Hematopoietic multipotent progenitor cell treated with erythropoietin and hydrocortisone succinate and interleukin-3 and kit ligand, for 17 days (in vitro differentiated cells): ENCODE results near the gene BIRC7.

Experiments
- DNase-seq: peaks from one replicate; pipeline ENCODE4 v3.0.0-alpha.2; 2015; ENCODE audit warnings: low spot score

The BIRC7 gene

DNA sequence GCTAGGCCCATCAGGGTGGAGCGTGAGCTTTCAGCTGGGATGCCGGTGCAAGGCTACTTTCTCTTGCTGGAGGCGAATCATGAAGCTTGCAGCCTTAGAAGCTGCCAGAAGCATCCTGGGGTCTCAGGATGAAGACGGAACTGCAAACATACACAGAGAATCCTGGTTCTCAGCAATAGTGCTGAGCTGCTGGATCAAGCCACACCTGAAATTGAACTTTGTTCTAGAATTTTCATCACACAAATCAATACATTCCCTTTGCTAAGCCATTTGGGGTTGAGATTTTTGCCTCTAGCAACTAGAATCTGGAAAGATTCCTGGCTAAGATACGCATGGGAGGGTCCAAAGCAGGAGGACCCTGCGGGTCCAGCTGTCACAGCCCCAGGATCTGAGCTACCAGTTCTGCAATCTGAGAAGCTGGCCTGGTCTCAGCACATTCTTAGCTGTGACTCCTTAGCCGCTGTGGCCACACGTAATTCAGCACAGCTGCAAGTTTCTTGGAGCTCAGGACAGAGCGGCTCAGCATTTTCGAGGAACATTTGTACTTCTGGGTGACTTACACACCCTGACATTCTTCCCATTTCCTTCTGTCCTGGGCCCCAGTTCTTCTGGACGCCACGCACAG is 30.3 kb downstream of the BIRC7 start:
- no peak for DNase-seq

DNA sequence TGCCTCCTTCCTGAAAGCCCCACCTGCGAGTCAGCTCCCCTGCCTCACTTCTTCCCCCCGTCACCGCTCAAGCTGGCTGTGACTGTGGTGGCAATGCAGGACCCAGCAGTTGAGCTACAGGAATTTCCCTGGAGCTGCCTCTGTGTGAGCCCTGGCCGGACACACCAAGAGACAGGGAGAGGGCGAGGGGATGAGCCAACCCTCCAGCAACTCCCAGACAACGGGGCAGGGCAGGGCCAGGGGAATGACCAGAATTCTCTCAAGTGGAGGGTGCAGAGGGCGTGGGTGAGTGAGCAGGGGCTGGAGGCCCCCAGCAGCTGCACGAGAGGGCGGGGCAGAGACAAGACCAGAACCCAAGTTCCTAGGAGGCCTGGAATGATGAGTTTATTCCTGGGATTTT is 32.0 kb downstream of the BIRC7 start:
- no peak for DNase-seq

DNA sequence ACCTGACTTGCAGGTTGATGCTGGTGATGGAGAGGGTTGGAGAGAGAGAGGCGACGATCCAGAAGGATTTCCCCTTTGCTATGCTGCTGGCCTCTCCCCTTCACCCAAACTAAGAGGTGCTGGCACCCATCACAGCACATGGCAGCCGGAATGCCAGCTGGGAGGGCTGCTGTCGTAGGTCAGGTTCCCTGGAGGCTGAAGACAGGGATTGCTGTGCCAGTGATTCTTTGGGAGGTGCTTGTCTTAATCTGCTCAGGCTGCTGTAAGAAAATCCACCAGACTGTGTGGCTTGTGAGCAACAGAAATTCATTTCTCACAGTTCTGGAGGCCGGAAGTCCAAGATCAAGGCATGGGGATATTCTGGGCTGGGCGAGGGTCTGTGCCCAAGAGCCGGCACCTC is 32.6 kb downstream of the BIRC7 start:
- DNase-seq = no peak

DNA sequence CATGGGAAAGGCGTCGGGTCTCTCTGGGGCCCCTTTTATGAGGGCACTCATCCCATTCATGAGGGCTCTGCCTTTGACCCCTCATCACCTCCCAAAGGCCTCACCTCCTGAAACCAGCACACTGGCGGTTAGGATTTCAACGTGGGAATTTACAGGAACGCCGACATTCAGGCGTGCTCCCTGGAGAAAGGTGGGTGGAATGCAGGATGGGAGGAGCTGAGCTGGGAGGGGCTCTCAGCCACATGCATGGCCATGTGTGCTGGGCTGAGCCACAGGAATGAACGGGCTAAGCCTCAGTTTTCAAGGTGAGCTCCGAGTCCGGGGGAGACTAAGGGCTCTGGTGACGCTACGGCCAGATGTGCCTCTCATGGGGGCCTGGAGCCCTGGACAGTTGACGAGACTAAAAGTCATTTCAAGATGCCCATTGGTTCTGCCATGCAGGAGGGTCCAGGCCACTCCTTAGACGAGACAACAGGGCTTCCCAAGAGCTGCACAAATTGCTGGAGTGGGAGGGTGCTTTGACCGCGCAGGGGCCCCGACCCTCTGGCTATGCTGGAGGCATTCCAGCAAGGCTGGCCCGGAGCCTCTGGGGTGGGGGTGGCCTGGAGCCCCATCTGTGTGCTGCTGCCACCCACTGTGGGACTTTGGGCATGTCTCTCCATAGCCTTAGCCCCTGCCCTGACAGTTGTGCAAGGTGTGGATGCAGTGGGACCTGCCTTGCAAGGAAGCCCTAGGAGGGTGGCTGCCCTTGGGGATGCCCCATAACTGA is 33.1 kb downstream of the BIRC7 start:
- no peak for DNase-seq

DNA sequence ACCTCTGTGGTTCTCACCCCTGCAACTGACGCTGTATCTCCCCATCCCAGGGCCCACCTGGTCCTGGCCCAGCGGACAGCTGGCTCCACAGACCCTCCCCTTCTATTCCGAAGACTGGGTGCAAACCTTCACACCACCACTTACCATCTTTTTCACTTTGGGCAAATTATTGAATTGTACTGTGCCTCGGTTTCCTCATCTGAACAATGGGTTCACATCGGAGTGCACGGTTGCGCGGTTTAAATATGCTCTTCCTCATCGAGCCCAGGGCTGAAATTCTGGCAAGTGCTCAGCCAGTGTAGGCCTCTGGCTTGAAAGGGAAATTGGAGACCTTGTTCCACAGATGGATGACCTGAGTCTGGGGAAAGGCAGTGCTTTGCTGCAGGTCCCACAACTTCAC is 34.0 kb downstream of the BIRC7 start:
- DNase-seq = no peak

DNA sequence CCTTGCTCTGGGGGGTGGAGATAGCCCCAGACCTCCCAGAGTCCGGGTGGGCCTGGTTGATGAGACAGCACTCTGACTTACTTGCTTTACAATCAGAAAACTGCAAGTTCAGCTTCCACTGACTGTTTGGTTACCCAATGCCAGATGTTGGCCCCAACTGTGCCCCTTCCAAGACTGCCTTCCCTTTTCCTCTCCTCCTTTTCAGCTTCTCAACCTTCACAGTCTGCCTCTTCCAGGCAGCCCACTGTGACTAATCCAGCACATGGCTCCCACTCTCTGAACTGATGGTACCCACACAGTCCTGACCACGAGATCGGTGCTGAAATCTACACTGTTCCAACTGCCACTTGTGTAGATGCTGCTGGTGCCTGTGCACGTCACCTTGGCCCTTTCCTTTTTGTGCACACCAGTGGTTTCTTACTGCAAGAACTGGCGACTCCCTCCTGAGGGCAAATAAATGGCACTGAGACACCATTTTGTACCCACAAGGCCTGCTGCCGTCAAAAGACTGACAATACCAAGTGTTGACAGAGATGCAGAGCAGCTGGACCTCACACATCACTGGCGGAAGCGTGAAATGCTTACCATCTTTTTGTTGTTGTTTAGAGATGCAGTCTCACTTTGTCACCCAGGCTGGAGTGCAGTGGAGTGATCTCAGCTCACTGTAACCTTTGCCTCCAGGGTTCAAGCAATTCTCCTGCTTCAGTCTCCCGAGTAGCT is 35.1 kb downstream of the BIRC7 start:
- DNase-seq = no peak

DNA sequence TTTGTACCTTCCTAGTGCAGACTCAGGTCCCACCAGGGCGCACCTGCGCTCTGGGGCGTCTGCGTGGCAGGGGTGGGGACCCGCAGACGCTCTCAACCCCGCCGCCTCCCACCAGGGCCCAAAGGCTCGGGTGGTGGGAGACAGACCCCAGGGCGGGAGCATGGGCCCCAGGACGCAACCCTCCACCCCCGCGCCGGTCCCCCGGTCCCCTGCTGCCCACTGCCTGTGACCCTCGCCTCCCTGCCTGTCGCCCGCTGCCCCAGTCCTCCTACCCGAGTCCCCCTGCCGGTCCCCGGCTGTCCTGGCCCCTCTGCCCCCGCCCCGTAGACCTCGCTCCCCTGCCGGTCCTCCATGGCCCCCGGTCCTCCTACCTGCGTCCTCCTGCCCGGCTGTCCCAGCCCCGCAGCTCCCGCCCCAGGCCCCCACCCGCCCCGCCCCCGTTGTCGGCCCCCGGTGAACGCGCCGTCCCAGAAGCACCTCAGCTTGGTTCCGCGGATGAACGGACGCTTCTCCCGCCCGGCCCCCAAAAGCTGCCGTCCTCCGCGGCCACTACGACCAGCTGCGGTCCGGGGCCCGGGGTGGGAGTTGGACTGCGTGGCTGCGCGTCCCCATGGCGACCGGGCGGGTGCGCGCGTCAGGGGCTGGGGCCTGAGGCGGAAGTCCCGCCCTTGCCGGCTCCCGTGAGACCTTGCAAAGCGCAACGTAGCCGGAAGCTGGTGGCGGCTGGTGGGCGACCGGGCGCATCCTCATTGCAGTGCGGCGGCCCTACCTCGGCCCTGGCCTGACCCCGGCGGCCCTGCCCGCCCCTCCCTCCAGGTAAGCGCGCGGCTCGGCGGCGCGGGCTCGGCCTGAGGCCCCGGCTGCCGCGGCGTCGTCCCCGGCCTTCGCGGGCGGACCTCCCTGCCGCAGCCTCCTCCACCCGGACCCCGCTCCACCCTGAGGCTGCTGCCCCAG is 36.7 kb downstream of the BIRC7 start, which contains the start of gene ARFGAP1:
ARFGAP1 (plus strand) TSS at position 709 of the 954 bp plus-strand sequence. CDS start 2,768 bp downstream, outside the sequence.
- DNase-seq = peak; percentile 74

DNA sequence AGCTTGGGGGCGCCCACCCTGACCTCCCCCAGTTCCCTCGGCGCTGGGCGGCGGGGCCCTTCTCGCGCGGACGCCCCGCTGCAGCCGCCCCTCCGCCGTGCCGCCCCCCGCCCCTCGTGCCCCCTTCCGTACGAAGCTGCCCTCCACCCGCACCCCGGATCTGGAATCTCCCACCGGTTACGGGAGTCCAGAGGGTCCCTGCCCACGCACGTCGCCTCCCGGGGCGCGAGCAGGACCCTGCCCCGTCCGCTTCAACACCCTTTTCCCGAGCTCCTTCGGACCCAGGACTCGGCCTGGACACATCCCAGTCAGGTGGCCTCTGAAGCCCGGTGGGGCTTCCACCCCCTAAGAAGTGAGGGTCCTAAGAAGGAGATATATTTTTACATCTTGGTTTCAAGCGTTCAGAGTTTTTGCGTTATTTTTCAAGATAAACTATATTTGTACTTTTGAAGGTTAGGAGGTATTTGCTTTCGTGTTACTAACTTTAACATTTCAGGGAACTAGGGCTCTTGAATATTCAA is 37.4 kb downstream of the BIRC7 start:
- DNase-seq = no peak

DNA sequence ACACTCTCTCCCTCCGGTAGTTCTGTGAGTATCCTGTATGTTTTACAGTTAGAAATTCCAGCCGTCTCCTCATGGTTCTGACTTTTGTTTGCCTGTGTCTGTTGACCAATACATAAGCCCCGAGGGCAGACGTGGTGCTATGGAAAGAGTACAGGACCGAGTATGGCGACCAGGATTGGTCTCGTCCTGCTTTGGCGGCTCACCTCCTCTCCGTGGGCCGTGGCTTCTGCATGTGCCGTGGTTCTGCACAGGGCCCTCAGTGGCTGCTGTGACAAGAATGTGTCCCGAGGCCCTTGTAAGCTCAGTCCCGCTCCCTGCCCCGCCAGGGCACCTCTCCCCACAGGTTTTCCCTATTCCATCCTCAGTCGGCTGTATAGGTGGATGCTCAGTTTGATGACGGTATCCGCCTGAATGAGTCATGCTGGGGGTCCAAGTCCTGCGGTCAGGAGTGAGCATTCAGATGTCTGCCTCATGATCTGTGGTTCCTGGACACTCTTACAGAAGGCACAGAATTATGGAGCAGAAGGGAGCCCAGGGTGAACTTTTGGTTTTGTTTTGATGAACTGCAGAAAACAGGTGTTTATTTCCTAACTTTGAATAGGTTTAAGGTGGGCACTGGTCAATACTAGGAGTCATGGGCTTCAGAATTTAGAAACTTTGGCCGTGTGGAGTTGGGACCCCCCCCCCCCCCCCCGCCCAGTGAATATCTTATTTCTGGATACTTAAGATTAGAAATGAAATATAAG is 38.1 kb downstream of the BIRC7 start:
- no peak for DNase-seq

DNA sequence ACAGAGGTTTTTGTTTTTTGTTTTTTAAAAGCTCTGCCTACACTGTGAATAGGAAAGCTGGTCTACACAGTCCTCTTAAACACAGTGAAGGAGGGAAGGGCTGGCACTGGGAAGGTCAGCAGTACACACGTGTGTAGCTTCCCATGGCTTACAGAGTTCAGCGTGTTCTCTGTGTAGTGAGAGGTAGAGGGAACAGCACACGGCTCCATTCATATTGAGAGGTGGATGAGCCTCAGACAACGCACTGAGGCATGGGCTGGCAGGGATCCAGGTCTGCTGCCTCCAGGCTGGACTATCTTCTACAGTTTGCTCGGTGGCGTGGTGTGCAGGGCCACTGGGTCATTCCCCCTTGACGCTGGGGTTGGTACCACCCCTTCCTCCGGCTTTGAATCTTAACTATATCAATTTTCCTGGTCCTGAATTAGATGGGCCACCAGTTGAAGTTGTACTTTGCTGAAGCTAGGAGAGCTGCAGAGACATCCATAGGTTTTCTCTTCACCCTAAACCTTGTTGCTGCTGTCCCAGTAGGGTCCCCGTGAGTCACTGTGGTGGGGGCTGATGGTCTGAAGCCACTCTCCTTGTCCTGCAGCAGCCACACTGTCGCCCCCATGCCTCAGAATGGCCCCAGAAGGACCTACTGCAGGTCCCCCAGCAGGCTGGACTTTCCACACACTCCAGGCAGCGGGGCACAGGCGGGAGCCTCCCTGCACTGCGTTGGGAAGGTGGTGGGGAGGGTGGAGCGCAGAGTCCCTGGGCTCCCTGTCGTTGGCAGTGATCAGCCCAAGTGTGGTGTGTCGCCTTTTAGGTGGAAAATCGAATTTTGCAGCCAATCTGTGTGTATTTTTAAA is 38.9 kb downstream of the BIRC7 start:
- no peak for DNase-seq

DNA sequence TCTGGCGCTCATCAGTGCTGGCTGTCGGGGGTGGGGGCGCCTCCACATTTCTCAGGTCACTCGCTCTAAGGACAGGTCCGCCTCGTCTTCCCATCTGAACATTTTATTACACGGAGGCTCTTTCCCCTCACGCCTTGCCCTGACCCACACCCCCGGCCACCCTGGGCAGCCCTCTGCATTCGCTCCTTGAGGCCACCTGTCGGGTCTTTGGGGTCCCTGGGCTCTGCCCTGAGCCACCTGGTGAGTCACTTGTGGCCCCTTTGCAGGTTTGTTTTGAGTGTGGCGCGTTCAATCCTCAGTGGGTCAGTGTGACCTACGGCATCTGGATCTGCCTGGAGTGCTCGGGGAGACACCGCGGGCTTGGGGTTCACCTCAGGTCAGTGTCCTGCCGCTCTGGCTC is 40.1 kb downstream of the BIRC7 start:
- DNase-seq = no peak

DNA sequence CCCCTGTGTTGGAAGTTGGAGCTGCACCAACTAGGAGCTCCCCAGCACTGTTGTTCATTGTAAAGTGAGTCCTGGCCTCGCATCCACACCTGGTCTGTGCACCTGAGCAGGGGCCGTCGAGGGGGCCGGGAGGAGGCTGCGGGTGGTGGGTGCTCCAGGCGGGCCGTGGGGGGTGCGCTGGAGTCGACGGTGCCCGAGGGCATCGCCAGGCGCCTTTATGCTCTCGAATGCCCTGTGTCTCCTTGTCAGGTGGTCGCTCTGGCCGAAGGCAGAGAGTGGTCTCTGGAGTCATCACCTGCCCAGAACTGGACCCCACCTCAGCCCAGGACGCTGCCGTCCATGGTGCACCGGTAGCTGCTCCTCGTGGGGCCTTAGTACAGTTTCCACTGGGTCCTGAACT is 41.3 kb downstream of the BIRC7 start:
- DNase-seq = no peak

DNA sequence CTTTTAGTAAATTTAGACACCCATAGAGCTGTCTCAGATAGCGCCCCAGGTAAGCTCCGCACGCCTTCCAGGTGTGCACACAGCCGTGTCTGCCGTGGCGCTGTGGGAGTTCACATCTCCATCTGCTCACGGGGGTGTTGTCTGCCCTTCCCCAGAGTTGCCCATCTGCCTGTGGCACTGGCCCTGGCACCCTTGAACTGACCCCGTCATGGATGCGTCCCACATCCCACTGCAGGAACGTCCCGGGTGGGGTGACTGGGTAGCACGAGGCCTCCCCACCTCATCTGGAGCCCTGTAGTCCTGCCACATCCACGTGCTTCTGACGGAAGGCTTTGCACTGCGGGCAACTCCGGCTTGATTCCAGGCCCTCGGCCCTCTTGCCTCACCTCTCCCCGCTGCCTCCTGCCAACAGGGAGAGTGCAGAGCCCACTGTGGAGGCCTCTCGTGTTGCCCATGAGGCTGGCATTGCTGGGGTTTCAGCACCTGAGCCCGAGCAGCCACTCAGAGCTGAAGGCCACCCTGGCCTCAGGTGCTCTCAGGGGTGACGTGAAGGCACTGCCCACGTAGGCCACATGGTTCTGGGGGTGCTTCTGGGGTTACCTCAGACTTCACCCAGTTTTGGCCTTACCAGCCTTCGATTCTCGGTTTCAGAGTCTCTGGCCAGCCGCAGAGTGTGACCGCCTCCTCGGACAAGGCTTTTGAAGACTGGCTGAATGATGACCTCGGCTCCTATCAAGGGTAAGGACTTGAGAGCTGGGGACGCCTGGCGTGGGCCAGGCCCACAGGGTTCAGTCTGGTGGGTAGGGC is 42.0 kb downstream of the BIRC7 start:
- no peak for DNase-seq

DNA sequence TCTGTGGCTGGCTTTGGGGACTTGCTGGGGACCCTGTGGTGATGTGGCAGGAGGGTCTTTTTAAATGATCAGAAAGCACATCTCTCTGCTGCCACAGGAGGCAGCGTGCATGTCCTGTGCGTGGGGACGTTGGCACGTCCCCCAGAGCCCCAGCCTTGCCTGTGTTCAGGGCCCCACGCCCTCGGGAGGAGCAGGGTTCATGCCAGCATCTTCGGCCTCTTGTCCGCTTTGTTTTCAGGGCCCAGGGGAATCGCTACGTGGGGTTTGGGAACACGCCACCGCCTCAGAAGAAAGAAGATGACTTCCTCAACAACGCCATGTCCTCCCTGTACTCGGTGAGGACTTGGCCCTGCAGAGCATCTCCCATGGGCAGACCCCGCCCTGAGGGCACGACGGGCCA is 43.0 kb downstream of the BIRC7 start:
- DNase-seq = no peak

DNA sequence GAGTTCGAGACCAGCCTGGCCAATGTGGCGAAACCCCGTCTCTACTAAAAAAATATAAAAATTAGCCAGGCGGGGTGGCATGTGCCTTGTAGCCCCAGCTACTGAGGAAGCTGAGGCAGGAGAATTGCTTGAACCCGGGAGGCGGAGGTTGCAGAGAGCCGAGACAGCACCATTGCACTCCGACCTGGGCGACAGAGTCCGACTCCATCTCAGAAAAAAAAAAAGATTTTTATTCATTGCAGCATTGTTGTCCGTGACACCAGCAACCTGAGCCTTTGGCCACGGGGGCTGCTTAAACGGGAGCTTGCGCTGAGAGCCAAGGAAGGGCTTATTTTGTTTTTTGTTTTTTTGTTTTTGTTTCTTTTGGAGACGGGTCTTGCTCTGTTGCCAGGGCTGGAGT is 44.2 kb downstream of the BIRC7 start:
- no peak for DNase-seq

DNA sequence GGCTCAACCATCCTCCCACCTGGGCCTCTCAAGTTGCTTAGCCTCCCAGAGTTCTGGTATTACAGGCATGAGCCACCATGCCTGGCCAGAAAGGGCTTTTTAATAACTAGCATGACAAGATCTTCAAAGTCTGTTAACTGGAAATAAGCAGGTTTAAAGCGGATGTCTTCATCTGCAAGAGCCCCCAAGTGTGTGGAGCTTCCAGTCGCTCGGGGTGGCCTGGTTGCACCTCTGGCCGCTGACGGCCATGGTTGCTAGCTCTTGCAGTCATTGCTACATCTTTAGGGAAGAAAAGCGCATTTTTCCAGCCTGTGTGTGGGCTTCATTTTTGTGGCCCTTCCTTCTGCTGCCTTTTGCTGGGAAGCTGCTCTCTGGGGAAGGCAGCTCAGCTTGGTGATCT is 44.7 kb downstream of the BIRC7 start:
- DNase-seq = no peak

DNA sequence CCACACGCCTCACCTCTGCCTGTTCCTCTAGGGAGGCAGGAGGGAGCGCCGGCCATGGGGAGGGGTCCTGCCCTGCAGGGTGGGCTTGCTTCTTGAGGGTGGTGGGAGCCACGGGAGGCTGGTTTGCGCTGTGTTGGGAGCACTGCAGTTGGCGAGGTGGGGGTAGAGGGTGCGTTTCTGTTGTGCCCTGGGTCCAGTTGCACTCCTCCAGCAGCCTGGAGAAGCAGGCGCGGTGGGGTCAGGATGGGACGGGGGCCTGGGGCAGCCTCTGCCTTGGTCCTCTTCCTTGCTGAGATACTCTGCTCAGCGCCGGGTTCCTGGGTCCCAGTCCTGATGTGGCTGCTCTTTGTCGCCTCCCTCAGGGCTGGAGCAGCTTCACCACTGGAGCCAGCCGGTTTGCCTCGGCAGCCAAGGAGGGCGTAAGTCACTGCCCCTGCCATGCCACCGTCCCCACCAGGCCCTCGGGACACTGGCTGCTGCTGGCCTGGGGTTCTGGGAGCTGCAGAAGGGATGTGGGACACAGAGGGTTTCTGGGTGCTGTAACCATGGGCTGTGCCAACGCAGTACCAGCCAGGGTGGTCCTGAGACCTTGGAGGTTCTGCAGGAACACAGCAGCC is 45.3 kb downstream of the BIRC7 start:
- DNase-seq = no peak

DNA sequence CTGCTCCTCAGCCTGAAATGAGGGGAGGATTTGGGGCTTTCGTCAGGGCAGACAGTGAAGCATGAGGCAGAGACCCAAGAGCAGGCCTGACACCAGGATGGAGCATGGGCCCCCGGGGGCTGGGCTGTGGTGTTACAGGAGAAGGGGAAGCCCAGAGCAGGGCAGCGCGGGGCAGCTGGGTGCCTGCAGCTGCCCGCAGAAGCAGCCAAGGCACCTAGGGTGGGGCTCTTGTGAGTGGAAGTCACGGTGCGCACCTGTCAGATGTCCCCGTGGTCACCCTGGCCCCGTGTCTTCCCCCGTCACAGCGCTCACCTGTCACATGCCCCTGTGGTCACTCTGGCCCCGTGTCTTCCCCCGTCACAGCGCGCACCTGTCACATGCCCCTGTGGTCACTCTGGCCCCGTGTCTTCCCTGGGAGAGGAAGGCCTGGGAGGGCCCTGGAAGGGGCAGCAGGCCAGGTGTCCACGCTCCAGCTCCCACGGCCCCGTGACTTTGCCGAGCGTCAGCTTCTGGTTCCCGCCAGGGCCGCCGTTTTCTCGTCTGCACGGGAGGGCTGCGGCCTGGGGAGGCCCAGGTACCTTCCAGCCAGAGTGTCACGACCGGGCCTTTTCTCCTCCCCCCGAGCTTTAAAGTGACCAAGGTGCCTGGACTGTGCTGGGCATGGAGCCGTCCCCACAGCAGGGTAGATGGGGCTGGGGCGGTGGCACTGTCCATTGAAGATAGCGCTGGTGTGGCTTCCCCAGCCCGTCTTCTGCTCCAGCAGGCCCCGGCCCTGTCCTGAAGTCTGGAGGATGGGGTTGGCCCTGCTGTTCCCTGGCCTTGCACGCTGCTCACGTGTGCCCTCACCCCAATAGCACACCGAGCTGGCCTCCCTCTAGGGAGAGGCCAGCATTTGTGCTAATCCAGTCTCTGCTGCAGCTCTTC is 46.3 kb downstream of the BIRC7 start:
- no peak for DNase-seq
